GM23338 (cell line): ENCODE data around the gene FES. TPM values are rescaled to one million over a fixed set of nuclear protein-coding genes. Genes with fewer than 3 reads are reported as not detected.
A peak's percentile ranks its signal among the peaks of the same experiment; 100 is the strongest.
"Not testable (repeated sequence)": the region's sequence is repeated elsewhere in the genome, so short reads cannot be mapped to it uniquely, and the experiment has no call there.

Experiments
- ATAC-seq: fragments of 200-7000 bp; cut with Tn5 transposase; 3 replicates; pipeline ENCODE4 v1.9.1; 2020
- DNase-seq: peaks from one replicate; pipeline ENCODE4 v3.0.0-alpha.2; 2015; ENCODE audit warnings: low spot score
- H2AFZ ChIP-seq: fragments of 200-600 bp; sonication (generic); 2 replicates; pipeline ENCODE4 v1.8.0; 2016; ENCODE audit warnings: antibody characterized with exemption, mild to moderate bottlenecking, moderate library complexity
- H3F3A ChIP-seq: fragments of 200-600 bp; sonication (generic); replicated peaks from 2 replicates; pipeline ENCODE4 v1.8.0; 2017; ENCODE audit warnings: antibody characterized with exemption, mixed run types, low read depth
- H3K27ac ChIP-seq: fragments of 200-600 bp; sonication (generic); 2 replicates; pipeline ENCODE4 v1.6.1; 2016; ENCODE audit warnings: low read depth
- H3K27me3 ChIP-seq: fragments of 200-600 bp; sonication (generic); 2 replicates; pipeline ENCODE4 v1.8.0; 2016; ENCODE audit warnings: mild to moderate bottlenecking, mixed run types, moderate library complexity; ENCODE audit not compliant: insufficient read depth
- H3K36me3 ChIP-seq: fragments of 200-600 bp; sonication (generic); 2 replicates; pipeline ENCODE4 v1.8.0; 2016; ENCODE audit warnings: mild to moderate bottlenecking; ENCODE audit not compliant: insufficient read depth
- H3K4me1 ChIP-seq: fragments of 200-600 bp; sonication (generic); 2 replicates; pipeline ENCODE4 v1.8.0; 2016; ENCODE audit warnings: mild to moderate bottlenecking, moderate library complexity; ENCODE audit not compliant: insufficient read depth
- H3K4me2 ChIP-seq: fragments of 200-600 bp; sonication (generic); 2 replicates; pipeline ENCODE4 v1.7.1; 2017; ENCODE audit warnings: mixed run types
- H3K4me3 ChIP-seq: fragments of 200-600 bp; sonication (generic); 2 replicates; pipeline ENCODE4 v1.6.1; 2016; ENCODE audit warnings: mixed run types
- H3K79me2 ChIP-seq: fragments of 200-600 bp; sonication (generic); replicated peaks from 2 replicates; pipeline ENCODE4 v1.8.0; 2017; ENCODE audit warnings: mild to moderate bottlenecking; ENCODE audit not compliant: insufficient read depth
- H3K9me2 ChIP-seq: fragments of 200-600 bp; sonication (generic); 2 replicates; pipeline ENCODE4 v1.8.0; 2017; ENCODE audit not compliant: insufficient read depth
- H4K20me1 ChIP-seq: fragments of 200-600 bp; sonication (generic); replicated peaks from 2 replicates; pipeline ENCODE4 v1.8.0; 2017; ENCODE audit warnings: mild to moderate bottlenecking; ENCODE audit not compliant: insufficient read depth
- H3K27ac Mint-ChIP-seq: 2 replicates; pipeline ENCODE4 v1.8.0; 2020; ENCODE audit warnings: inconsistent platforms, mild to moderate bottlenecking, moderate library complexity, mixed read lengths
- H3K27me3 Mint-ChIP-seq: 3 replicates; pipeline ENCODE4 v1.8.0; 2022; ENCODE audit warnings: low read depth, mild to moderate bottlenecking, moderate library complexity, mixed read lengths, inconsistent platforms; ENCODE audit not compliant: insufficient read depth, poor library complexity
- H3K36me3 Mint-ChIP-seq: 3 replicates; pipeline ENCODE4 v1.8.0; 2021; ENCODE audit warnings: low read depth, mild to moderate bottlenecking, inconsistent platforms, moderate library complexity, mixed read lengths
- H3K4me1 Mint-ChIP-seq: 3 replicates; pipeline ENCODE4 v1.8.0; 2020; ENCODE audit warnings: mild to moderate bottlenecking, inconsistent platforms, mixed read lengths
- H3K4me3 Mint-ChIP-seq: 3 replicates; pipeline ENCODE4 v1.8.0; 2021; ENCODE audit warnings: moderate library complexity, mild to moderate bottlenecking, inconsistent platforms, mixed read lengths
- H3K9me3 Mint-ChIP-seq: 3 replicates; pipeline ENCODE4 v1.8.0; 2020; ENCODE audit warnings: moderate library complexity, mild to moderate bottlenecking, inconsistent platforms, mixed read lengths
- CTCF ChIP-seq, 2 experiments: fragments of 200-600 bp in 1 of 2; sonication (generic) in 1 of 2; conservative IDR thresholded peaks; 2 replicates each; pipeline versions ENCODE4 v1.5.1 to v1.6.1; 2016 to 2017; ENCODE audit warnings: antibody characterized with exemption in 2 of 2, low read depth in 2 of 2, mild to moderate bottlenecking in 2 of 2, moderate library complexity in 1 of 2
- REST ChIP-seq: IDR thresholded peaks from one replicate; pipeline ENCODE4 v1.6.1; 2018; ENCODE audit warnings: antibody characterized with exemption; ENCODE audit not compliant: unreplicated experiment
- ZNF331 ChIP-seq: fragments of 250-450 bp; sonication (Bioruptor Pico); IDR thresholded peaks from 2 replicates; pipeline ENCODE4 v1.5.0; 2020; ENCODE audit warnings: low read depth, mild to moderate bottlenecking, moderate library complexity
- polyA plus RNA-seq: library from polyadenylated mRNA; unstranded; fragments of >200 nt; fragmentation: Nextera tagmentation; extraction: Ambion mirVana; gene quantifications from 2 replicates; pipeline ENCODE4 v1.2.1, GENCODE V29; 2016
- total RNA-seq: library from RNA; depleted of rRNA; stranded (reverse); fragments of >200 nt; shearing (Covaris generic); gene quantifications from 2 replicates; pipeline ENCODE4 v1.2.3, GENCODE V29; 2014

Gene FES
- total and polyA plus RNA-seq, 2 experiments from 2014 or later: 2.7 to 14.4 TPM

- Histone ChIP-seq H3K4me1 (peaks cover 41% of the 10 kb centered on the region), H3K79me2 (peaks cover 22% of the 10 kb centered on the region), H3K4me2 (peak overlapping the region; percentile 84; the same call in 1 of the 2 replicates), H2AFZ (no peak overlapping the region), H3K27ac (peak overlapping the region; percentile 59; the same call in 1 of the 2 replicates), H4K20me1 (no peaks in the 10 kb centered on the region), H3F3A (peaks cover 17% of the 10 kb centered on the region), H3K36me3 (no peaks in the 10 kb centered on the region; the same call in 1 of the 2 replicates), H3K9me2 (no peaks in the 10 kb centered on the region), H3K27me3 (no peaks in the 10 kb centered on the region), H3K4me3 (peak overlapping the region; percentile 20; the same call in 1 of the 2 replicates)
- peaks cover 6% of the 10 kb centered on the region for H3K27me3 Mint-ChIP-seq
- H3K36me3 Mint-ChIP-seq: peaks cover 18% of the 10 kb centered on the region
- H3K27ac Mint-ChIP-seq: no peak overlapping the region
- peak; percentile 39 for ATAC-seq
- DNase-seq: peak; percentile 57
- no peak overlapping the region for H3K4me3 Mint-ChIP-seq
- no peaks in the 10 kb centered on the region for H3K9me3 Mint-ChIP-seq
- no peak for TF ChIP-seq ZNF331 (CRISPR knock-in tag)
- no peak for TF ChIP-seq REST
- TF ChIP-seq CTCF (conservative IDR thresholded peaks at IDR 0.05; ENCODE audit: low read depth in 2 of 2): no peak
- H3K4me1 Mint-ChIP-seq: peaks cover 45% of the 10 kb centered on the region
Measured at GRCh38 chr15:90873998-90874605, 10.2 kb upstream of the FES start.

- not testable (repeated sequence) for H3K9me2 ChIP-seq, ATAC-seq, H3F3A ChIP-seq, H4K20me1 ChIP-seq, H3K4me3 Mint-ChIP-seq, H3K9me3 Mint-ChIP-seq, H3K4me2 ChIP-seq, H3K27me3 Mint-ChIP-seq, DNase-seq, H3K4me3 ChIP-seq, H2AFZ ChIP-seq, H3K27ac ChIP-seq, H3K27me3 ChIP-seq, H3K27ac Mint-ChIP-seq, H3K36me3 ChIP-seq
- Histone ChIP-seq H3K79me2 (peaks cover 22% of the 10 kb centered on the region), H3K4me1 (peaks cover 32% of the 10 kb centered on the region)
- Mint-ChIP-seq H3K36me3 (peaks cover 22% of the 10 kb centered on the region), H3K4me1 (peaks cover 36% of the 10 kb centered on the region)
Measured at GRCh38 chr15:90874986-90875385, 9.3 kb upstream of the FES start.
